Stimulated activated memory B cell treated with anti-CD40 and anti-IgM and Interleukin-4, amounts not matched to agents 10 μg/mL and 1 μg/mL and 100 μg/mL, for 72 hours (primary cell): Measurements from ENCODE around the gene FSTL5.

Experiments
- ATAC-seq: fragments of 150-1000 bp; cut with Tn5 transposase; 2 replicates; pipeline ENCODE4 v1.10.0; 2021
- H3K27ac Mint-ChIP-seq: one replicate; pipeline ENCODE4 v1.8.0; 2022; ENCODE audit warnings: mild to moderate bottlenecking, mixed read lengths
- H3K27me3 Mint-ChIP-seq: one replicate; pipeline ENCODE4 v1.8.0; 2022; ENCODE audit warnings: mixed read lengths
- H3K36me3 Mint-ChIP-seq: one replicate; pipeline ENCODE4 v1.8.0; 2022; ENCODE audit warnings: mixed read lengths
- H3K4me1 Mint-ChIP-seq: one replicate; pipeline ENCODE4 v1.8.0; 2022; ENCODE audit warnings: mixed read lengths
- H3K4me3 Mint-ChIP-seq: one replicate; pipeline ENCODE4 v1.8.0; 2022; ENCODE audit warnings: mild to moderate bottlenecking, moderate library complexity, mixed read lengths
- H3K9me3 Mint-ChIP-seq: one replicate; pipeline ENCODE4 v1.8.0; 2022; ENCODE audit warnings: mixed read lengths

Gene FSTL5

GRCh38 chr4:161404346-161405110, 759.3 kb downstream of the FSTL5 start:
- ATAC-seq: no peak
- Mint-ChIP-seq H3K9me3 (peaks cover 6% of the 10 kb centered on the region), H3K36me3 (no peaks in the 10 kb centered on the region), H3K4me1 (no peaks in the 10 kb centered on the region), H3K27ac (no peak overlapping the region), H3K27me3 (no peaks in the 10 kb centered on the region), H3K4me3 (no peak overlapping the region)

GRCh38 chr4:161403781-161404180, 760.0 kb downstream of the FSTL5 start:
- no peaks in the 10 kb centered on the region for H3K36me3 Mint-ChIP-seq
- no peaks in the 10 kb centered on the region for H3K27me3 Mint-ChIP-seq
- H3K9me3 Mint-ChIP-seq: peaks cover 6% of the 10 kb centered on the region
- H3K27ac Mint-ChIP-seq: no peak overlapping the region
- no peak overlapping the region for H3K4me3 Mint-ChIP-seq
- no peaks in the 10 kb centered on the region for H3K4me1 Mint-ChIP-seq
- no peak for ATAC-seq

GRCh38 chr4:161393602-161394001, 770.2 kb downstream of the FSTL5 start:
- ATAC-seq: no peak
- H3K27ac Mint-ChIP-seq: no peak overlapping the region
- H3K4me3 Mint-ChIP-seq: no peak overlapping the region
- H3K36me3 Mint-ChIP-seq: no peaks in the 10 kb centered on the region
- no peaks in the 10 kb centered on the region for H3K27me3 Mint-ChIP-seq
- no peaks in the 10 kb centered on the region for H3K4me1 Mint-ChIP-seq
- no peaks in the 10 kb centered on the region for H3K9me3 Mint-ChIP-seq

- Mint-ChIP-seq H3K4me3 (no peak overlapping the region), H3K4me1 (no peaks in the 10 kb centered on the region), H3K27me3 (no peaks in the 10 kb centered on the region), H3K27ac (no peak overlapping the region), H3K36me3 (no peaks in the 10 kb centered on the region), H3K9me3 (peaks cover 3% of the 10 kb centered on the region)
- no peak for ATAC-seq
These were observed 781.1 kb downstream of the FSTL5 start for GRCh38 chr4:161382655-161383054.

GRCh38 chr4:161376275-161376674, 787.5 kb downstream of the FSTL5 start:
- H3K4me1 Mint-ChIP-seq: no peaks in the 10 kb centered on the region
- no peak overlapping the region for H3K4me3 Mint-ChIP-seq
- no peaks in the 10 kb centered on the region for H3K27me3 Mint-ChIP-seq
- no peak for ATAC-seq
- H3K9me3 Mint-ChIP-seq: peaks cover 10% of the 10 kb centered on the region
- H3K27ac Mint-ChIP-seq: no peak overlapping the region
- H3K36me3 Mint-ChIP-seq: no peaks in the 10 kb centered on the region

- Mint-ChIP-seq H3K4me3 (no peak overlapping the region), H3K27me3 (no peaks in the 10 kb centered on the region), H3K27ac (no peak overlapping the region), H3K36me3 (no peaks in the 10 kb centered on the region), H3K4me1 (no peaks in the 10 kb centered on the region), H3K9me3 (peaks cover 4% of the 10 kb centered on the region)
- ATAC-seq: no peak
These were observed 799.1 kb downstream of the FSTL5 start for GRCh38 chr4:161364681-161365080.

- Mint-ChIP-seq H3K4me1 (no peaks in the 10 kb centered on the region), H3K27ac (no peak overlapping the region), H3K36me3 (no peaks in the 10 kb centered on the region), H3K27me3 (no peaks in the 10 kb centered on the region), H3K4me3 (no peak overlapping the region), H3K9me3 (peaks cover 4% of the 10 kb centered on the region)
- no peak for ATAC-seq
These were observed 802.8 kb downstream of the FSTL5 start for GRCh38 chr4:161360982-161361381.

- H3K4me3 Mint-ChIP-seq: no peak overlapping the region
- no peaks in the 10 kb centered on the region for H3K4me1 Mint-ChIP-seq
- peaks cover 4% of the 10 kb centered on the region for H3K9me3 Mint-ChIP-seq
- ATAC-seq: no peak
- no peaks in the 10 kb centered on the region for H3K27me3 Mint-ChIP-seq
- H3K36me3 Mint-ChIP-seq: no peaks in the 10 kb centered on the region
- H3K27ac Mint-ChIP-seq: no peak overlapping the region
These were observed 804.3 kb downstream of the FSTL5 start for GRCh38 chr4:161359491-161359890.

GRCh38 chr4:161356351-161356750, 807.4 kb downstream of the FSTL5 start:
- Mint-ChIP-seq H3K36me3 (no peaks in the 10 kb centered on the region), H3K9me3 (peaks cover 4% of the 10 kb centered on the region), H3K4me1 (no peaks in the 10 kb centered on the region), H3K4me3 (no peak overlapping the region), H3K27me3 (no peaks in the 10 kb centered on the region), H3K27ac (no peak overlapping the region)
- ATAC-seq: no peak

- Mint-ChIP-seq H3K4me1 (no peaks in the 10 kb centered on the region), H3K27ac (no peak overlapping the region), H3K36me3 (no peaks in the 10 kb centered on the region), H3K9me3 (no peaks in the 10 kb centered on the region), H3K27me3 (no peaks in the 10 kb centered on the region), H3K4me3 (no peak overlapping the region)
- ATAC-seq: no peak
These were observed 812.9 kb downstream of the FSTL5 start for GRCh38 chr4:161350946-161351345.

- Mint-ChIP-seq H3K4me3 (no peak overlapping the region), H3K4me1 (no peaks in the 10 kb centered on the region), H3K27ac (no peak overlapping the region), H3K36me3 (no peaks in the 10 kb centered on the region), H3K9me3 (no peaks in the 10 kb centered on the region), H3K27me3 (no peaks in the 10 kb centered on the region)
- ATAC-seq: no peak
These were observed 818.1 kb downstream of the FSTL5 start for GRCh38 chr4:161345741-161346140.

- Mint-ChIP-seq H3K4me1 (no peaks in the 10 kb centered on the region), H3K9me3 (no peaks in the 10 kb centered on the region), H3K36me3 (no peaks in the 10 kb centered on the region), H3K27me3 (no peaks in the 10 kb centered on the region), H3K27ac (no peak overlapping the region), H3K4me3 (no peak overlapping the region)
- no peak for ATAC-seq
These were observed 820.2 kb downstream of the FSTL5 start for GRCh38 chr4:161343569-161343950.

GRCh38 chr4:161342881-161343568, 820.8 kb downstream of the FSTL5 start:
- no peak for ATAC-seq
- Mint-ChIP-seq H3K36me3 (no peaks in the 10 kb centered on the region), H3K4me3 (no peak overlapping the region), H3K4me1 (no peaks in the 10 kb centered on the region), H3K27me3 (no peaks in the 10 kb centered on the region), H3K27ac (no peak overlapping the region), H3K9me3 (no peaks in the 10 kb centered on the region)

- H3K36me3 Mint-ChIP-seq: no peaks in the 10 kb centered on the region
- H3K9me3 Mint-ChIP-seq: peaks cover 3% of the 10 kb centered on the region
- H3K4me3 Mint-ChIP-seq: no peak overlapping the region
- no peak overlapping the region for H3K27ac Mint-ChIP-seq
- no peaks in the 10 kb centered on the region for H3K4me1 Mint-ChIP-seq
- ATAC-seq: no peak
- no peaks in the 10 kb centered on the region for H3K27me3 Mint-ChIP-seq
These were observed 827.2 kb downstream of the FSTL5 start for GRCh38 chr4:161336621-161337020.

GRCh38 chr4:161336016-161336530, 827.7 kb downstream of the FSTL5 start:
- ATAC-seq: no peak
- H3K9me3 Mint-ChIP-seq: peaks cover 3% of the 10 kb centered on the region
- no peak overlapping the region for H3K4me3 Mint-ChIP-seq
- no peaks in the 10 kb centered on the region for H3K4me1 Mint-ChIP-seq
- no peaks in the 10 kb centered on the region for H3K27me3 Mint-ChIP-seq
- no peak overlapping the region for H3K27ac Mint-ChIP-seq
- H3K36me3 Mint-ChIP-seq: no peaks in the 10 kb centered on the region
